ENCODE data around the gene HOXA11.
A peak's percentile ranks its signal among the peaks of the same experiment; 100 is the strongest.

The HOXA11 gene

GRCh38 chr7:27205325-27206280, 20.6 kb upstream of the HOXA11 start:
- no peak for DNase-seq

GRCh38 chr7:27204851-27205322, 19.9 kb upstream of the HOXA11 start:
- no peak for DNase-seq

- no peak for DNase-seq
Measured at GRCh38 chr7:27203964-27204594, 19.0 kb upstream of the HOXA11 start.

- DNase-seq = no peak
Measured at GRCh38 chr7:27203365-27203953, 18.4 kb upstream of the HOXA11 start.

GRCh38 chr7:27202862-27203134, 17.8 kb upstream of the HOXA11 start:
- DNase-seq = no peak

- no peak for DNase-seq
Measured at GRCh38 chr7:27202018-27202861, 17.2 kb upstream of the HOXA11 start.

- DNase-seq = no peak
Measured at GRCh38 chr7:27201580-27202017, 16.6 kb upstream of the HOXA11 start.

- no peak for DNase-seq
Measured at GRCh38 chr7:27200761-27201579, 15.9 kb upstream of the HOXA11 start.

GRCh38 chr7:27199849-27200760, 15.1 kb upstream of the HOXA11 start, which contains the start of gene HOXA13:
TSS of gene HOXA13 (minus strand) at chr7:27200091. CDS start at chr7:27200077, 14 bp downstream.
- peak; percentile 56 for DNase-seq

- no peak for DNase-seq
Measured at GRCh38 chr7:27198871-27199801, 14.1 kb upstream of the HOXA11 start.

GRCh38 chr7:27198138-27198841, 13.3 kb upstream of the HOXA11 start:
- no peak for DNase-seq

GRCh38 chr7:27197137-27198042, 12.4 kb upstream of the HOXA11 start:
- DNase-seq = no peak

GRCh38 chr7:27196287-27196767, 11.3 kb upstream of the HOXA11 start:
- DNase-seq = peak; percentile 43

- DNase-seq = no peak
Measured at GRCh38 chr7:27194686-27195379, 9.8 kb upstream of the HOXA11 start.

- no peak for DNase-seq
Measured at GRCh38 chr7:27194002-27194352, 8.9 kb upstream of the HOXA11 start.

GRCh38 chr7:27193335-27194001, 8.4 kb upstream of the HOXA11 start:
- DNase-seq = no peak

All from COR-L47 (cell line).